AG20443 (cell line): ENCODE data around the gene CDH8.
"Not testable (repeated sequence)": the region's sequence is repeated elsewhere in the genome, so short reads cannot be mapped to it uniquely, and the experiment has no call there.

Experiments
- DNase-seq: peaks from one replicate; pipeline ENCODE4 v3.0.0; 2012; ENCODE audit warnings: low spot score, mixed read lengths

CDH8 gene

DNA sequence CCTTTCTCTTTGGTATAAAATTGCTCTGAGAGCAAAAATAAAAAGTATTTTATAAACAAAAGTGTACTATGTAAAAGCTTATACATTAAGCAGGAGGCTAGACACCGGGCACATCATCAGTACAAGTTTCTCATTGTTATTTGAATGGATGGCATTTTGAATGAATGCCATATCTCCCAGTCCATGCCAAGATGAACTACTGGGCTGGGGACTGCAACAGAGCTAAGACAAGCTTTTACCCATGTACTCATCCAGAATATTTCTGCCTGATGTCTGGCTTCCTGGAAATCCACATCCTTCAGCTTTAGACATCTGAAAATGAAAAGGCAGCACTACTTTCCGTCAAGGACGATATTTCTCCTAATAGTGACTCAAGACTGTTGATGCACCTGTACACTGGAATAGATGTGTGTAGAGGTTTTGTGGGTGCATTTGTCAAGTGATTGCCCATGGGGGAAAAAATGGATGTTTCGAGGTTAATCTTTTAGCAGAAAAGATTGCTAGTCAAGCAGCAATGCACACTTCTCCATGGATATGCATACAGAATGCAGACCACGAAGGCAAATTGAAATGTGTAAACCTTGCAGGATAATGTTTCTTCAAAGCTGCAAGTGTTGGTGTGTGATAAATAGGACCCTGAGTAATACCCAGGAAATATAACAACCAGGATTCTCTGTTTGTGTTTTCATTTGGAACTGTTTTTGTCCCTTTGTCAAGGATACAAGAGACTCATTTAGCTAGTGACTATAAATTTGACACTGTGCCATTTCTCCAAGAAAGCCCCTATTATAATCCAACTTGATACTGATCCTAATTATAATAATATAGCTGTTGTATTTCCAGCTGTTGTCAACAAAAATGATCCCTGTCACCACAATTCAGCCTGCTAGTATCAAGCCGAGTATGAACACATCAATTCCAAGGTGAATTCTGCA lies 173.8 kb downstream of the CDH8 start:
- no peak for DNase-seq

DNA sequence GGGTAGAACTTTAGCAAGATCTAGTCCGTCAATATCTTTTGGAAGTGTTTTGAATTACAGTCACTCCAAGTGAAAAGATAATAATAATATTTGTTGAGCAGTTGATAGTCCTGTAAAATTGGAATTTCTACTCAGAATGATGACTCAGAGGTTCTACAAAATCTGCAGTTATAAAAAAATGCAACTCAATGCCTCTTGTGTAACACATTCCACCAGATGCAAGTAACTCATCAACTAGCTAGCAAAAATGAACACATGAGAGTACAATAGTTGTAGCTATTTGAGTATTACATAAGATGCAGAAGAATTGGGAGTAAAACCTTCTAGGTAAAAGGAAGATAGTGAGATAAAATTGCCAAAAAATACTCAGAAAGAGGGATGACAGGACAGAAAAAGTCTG lies 177.2 kb downstream of the CDH8 start:
- DNase-seq, result peak; percentile 47

DNA sequence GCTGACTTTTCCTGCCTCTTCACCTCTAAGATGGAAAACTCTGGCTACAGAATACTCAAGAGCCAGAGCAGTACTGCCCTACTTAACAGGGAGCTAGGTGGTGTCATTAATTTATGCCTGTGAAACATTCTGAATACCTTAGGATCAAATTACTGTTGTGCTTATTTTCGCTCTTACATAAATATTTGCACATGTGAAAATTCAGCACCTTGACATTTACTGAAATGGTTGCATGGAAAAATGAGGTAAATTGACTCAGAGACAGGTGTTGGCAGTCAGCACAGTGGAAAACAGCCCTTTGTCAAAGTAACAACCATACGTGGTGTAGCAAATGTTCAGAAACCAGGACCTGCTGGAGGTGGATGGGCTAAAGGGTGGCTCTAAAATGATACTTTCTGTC lies 193.6 kb downstream of the CDH8 start:
- DNase-seq, result no peak

DNA sequence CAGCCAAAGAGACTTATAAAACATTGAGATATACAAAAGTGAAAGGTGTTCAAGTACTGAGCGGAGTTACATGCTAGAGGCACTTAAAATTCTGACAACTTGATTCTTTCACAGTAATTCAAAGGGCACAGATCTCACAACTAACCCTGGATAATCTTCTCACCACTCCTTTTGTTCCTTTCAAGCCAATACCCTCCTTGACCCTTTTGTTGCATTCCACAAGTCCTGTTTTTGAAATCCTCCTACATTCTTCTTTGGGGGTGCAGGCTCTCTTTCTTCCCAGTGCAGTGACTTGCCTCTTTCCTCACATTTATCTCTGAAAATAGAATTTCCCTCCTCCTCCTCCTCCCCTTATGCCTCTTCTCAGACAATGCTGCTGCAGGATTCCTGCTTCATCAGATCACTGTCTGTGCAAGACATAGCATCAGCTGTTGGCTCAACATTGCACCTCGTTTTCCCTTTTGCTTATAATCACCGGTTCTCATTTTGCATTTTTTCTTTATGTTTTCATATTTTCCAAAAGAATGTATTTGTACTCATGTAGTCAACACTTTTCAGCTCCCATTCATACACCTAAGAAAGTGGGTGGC lies 199.3 kb downstream of the CDH8 start:
- peak; percentile 49 for DNase-seq

DNA sequence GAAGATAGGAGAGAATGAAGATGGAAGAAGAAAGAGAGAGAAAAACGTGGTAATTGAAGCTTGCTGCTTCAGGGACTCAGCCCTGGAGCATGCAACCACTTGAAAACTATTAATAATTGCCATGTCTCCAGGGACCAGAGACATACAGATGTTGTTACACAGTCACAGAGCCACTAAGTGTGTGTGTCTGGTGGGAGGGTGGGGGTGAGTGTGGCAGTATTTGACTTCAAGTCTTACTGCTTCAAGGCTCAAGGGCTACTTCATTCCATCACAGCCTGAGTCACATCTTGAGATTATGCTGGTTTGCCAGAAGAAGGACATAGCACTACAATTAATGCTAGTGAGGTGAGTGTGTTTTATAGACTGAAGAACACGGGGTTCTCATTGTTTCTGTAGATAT lies 202.2 kb downstream of the CDH8 start:
- peak; percentile 16 for DNase-seq

DNA sequence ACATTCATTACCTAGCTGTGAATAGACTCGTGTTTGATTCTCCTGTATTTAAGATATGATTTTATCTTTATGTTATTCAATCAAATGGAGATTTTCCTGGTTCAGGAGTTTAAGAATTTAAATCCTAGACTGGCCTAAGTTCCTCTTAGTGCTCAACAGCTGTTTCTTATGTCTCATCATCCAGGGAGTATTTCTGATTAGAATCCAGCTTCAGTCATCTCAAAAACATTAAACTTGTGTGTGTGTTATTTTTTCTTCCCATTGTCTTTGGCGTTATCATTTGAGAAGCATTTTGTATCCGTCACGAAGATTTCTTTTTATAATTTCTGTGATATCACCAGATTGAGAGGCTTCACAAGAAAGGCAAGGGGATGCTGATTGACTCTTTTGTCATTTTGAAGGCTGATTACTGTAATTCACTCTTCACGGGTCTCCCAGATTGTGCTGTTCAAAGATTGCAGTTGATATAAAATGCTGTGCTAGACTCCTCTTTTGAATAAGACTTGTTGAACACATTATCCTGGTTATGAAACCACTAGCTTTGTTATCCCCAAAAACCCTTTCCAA lies 204.8 kb downstream of the CDH8 start:
- no peak for DNase-seq

DNA sequence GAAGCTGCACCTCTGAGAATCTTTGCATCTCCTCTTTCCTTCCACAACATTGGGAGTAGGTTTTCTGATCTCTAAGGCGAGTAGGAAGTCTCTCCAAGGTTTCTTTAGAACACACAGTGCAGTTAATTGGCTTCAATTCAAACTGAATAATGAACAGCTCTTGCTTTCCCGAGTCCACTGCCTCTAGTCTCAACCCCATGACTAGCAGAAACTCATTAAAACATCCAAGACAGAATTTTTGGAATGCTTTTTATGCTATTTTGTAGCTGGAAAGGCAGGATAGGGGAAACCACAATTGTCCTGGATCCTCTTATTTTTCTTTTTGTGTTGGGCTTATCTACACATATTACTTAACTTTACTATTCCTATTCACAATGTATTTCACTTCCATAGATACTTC lies 206.6 kb downstream of the CDH8 start:
- peak; percentile 49 for DNase-seq

DNA sequence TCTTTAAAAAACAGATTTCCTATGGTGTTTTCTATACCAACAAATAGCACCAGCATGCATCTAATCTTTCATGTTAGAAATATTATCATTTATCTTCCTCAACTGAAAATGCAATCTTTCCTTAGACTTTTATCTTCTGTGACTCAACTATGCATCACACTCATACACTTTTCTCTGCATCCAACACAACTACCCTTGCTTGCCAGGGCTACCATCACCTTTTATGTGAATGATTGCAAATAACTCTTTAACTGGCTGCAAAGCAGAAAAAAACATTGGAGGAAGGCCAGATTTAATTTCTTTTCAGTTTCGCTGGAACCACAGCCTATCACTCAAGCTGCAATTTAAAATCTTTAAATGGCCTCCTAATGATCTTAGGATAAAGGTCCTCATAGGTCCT lies 212.9 kb downstream of the CDH8 start:
- no peak for DNase-seq

DNA sequence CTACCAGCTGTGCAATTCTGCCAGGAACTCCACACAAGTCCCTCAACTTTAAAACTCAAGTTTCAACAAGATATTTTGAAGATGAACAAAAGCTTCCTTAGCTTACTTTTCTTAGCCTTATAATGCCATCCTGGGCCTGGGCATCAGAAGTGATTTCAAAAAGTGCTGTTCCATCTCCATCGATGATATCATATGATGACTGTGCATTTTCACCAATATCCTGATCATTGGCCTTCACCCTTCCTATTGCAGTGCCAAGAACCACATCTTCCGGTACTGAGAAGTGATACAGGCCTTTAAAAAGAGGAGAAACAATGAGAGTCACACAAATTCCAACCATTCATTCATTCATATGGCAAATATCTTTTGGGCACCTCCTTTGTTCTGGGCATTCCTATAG lies 215.4 kb downstream of the CDH8 start:
- no peak for DNase-seq

DNA sequence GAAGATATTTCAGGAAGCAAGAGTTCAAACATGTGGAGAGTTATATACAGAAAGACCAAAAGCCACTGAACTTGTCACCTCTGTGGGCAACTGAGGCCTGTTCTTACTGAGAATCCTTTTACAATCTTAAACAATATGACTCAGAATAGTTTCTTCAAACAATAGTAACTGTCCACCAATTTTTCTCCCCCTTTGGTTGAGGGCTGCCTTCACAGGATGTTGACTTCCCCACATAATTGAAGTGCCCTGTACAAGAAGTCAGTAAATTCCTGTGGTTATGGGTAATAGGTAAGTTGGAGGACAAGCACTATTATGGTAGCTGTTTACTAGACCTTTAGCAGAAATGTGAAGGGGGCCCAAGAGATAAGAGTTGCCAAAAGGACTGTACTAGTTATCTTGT lies 215.8 kb downstream of the CDH8 start:
- DNase-seq, result no peak

DNA sequence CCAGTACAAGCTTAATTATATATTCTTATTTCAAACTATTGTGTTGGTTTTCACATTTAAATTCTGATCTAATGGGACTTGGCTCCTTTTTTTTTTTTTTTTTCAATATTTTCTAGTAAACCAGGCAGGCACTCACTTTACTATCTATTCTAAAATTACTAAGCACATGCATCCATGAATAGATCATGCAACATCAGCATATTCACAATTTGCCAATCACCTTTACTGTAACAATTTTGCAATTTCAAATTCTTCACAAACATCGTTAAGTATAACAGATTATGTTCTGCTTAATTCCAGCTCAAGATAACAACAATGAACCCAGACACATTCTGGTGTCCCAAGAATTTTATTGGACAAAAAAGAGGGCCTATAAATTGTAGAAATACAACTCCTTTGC lies 217.4 kb downstream of the CDH8 start:
- DNase-seq, result no peak

DNA sequence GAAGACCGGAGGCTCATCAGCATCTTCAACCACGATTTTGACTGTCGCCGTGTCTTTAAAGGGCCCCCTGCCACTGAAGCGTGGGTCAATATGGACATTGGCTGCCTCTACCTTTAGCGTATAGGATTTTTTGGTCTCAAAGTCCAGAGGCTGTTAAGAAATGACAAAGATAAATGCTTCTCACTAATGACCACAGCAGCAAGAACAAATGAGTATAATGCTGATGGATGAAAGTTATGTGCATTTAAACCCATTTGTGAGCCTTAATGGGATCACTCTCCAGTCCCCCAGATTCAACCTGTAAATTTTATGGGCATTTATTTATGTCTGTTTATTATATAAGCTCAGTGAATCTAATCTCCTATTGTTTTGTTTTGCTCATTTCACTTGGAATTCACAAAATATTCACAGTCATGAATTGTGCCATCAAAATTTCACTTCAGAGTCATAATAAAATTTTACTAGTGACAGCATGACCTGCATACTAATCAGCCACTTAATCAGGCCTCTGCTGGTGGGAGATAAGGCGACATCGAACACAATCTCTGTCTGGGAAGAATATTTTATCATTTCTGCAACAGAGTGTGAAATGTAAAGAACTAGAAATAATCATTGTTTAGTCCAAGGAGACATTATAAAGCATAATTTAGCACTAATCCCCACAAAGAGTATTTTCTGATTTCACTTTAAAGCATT lies 218.5 kb downstream of the CDH8 start:
- DNase-seq, result no peak

DNA sequence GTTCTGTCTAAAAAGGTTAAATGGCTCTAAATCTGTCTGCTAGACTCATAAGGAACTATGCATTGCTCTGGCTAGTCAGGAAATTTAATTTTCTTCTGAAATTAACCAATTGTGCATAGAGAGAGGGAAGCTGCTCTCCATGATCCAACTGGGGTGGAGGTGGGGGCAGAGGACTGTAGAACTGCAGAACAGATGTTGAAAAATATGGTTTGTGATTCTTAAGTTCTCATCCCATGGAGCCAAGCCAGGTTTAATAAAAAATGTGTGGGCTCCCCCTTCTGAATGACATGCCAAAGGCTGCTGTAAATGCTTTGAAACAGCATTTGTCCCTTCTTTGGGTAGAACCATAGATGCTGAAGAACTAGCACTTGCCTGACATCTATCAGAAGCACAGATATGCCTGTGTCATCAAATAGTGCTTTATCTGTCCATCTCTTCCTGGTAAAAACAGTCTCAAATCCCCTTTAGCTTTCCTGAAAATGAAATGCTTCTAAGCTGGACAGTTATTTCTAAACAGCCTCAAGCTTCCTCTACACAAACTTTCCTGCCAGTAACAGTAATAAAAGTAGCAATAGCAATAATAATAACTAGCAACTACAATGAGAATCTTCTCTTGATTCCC lies 221.4 kb downstream of the CDH8 start:
- DNase-seq, result no peak

DNA sequence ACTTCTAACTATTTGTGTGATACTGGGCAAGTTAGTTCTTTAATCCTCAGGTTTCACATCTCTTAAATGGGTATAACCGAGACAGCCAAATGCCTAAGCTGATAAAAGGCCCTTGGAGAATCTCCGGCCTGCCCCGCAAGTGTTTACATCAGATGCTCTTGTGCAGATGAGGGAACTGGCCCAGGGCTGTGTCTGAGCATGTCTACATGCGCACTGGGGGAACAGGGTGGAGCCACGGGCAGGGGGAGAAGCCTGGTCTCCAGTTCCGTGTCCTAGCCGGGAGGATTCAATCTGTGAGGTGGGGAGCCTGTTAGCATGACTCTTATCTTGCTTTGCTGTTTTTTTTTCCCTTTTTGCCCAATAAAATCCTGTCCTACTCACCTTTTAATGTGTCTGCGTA lies 222.9 kb downstream of the CDH8 start:
- no peak for DNase-seq

DNA sequence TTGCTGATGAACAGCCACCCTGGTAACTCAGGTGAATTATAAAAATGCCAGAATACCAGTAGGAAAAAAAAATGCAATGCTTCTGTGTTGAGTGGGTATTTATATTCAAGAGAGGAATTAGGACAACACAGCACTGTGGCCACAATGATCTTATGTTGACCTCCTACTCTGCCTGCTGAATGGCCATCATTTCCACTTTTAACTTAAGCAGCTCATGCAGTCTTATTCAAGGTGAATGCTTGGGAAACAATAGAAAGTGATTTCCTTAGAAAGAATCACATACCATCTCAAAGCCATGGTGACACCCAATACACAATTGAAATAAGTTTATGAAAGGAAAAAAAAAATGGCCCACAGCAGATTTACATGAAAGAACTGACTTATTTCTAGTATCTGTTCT lies 224.0 kb downstream of the CDH8 start:
- DNase-seq, result no peak

DNA sequence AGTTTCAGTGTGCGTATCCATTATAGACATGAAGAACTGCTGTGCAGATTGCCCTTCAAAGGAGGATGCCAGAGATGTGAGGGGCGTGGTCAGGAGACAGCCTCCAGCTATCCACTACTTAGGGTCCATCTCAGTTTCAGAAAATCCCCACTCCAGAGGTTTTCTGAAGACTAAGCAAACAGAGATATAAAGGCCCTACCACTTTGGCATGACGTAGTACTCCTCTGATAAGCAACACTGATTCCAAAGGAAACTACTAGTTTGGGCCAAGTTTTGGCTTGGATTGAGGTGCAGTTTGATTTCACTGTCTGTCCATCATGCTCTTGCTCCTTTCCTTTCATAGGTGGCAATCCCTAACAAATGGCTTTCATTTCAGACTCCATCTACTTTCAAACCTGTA lies 228.7 kb downstream of the CDH8 start:
- no peak for DNase-seq

DNA sequence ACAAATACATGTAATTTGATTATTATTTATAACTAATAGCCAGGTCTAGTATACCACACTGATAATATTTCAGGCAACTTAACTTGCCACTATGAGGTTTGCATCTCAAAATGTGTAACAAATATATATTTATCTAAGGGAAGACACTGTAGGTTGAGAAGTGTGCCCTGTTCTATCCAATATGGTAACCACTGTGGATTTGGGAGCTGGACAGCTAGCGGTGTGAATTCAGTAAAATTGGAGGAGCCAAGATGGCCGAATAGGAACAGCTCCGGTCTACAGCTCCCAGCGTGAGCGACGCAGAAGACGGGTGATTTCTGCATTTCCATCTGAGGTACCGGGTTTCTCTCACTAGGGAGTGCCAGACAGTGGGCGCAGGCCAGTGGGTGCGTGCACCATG lies 235.0 kb downstream of the CDH8 start:
- DNase-seq, result not testable (repeated sequence)

DNA sequence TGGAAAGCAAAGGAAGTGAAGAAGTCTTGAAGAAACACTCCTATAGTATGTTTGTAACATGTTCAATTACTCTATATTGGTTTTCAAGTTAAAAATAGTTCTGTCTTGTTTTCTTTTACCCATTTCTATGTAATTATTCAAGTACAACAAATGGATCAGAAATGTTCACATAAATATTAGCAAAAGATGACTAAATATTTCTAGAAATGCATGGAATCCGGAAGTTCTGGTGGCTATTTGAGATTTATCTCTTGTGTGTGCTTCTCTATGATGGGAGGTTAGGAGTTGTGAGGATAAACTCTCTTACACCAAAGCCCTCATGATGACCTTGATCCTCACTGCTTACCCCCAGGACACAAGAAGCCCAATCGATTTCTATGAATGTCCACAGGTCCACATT lies 237.5 kb downstream of the CDH8 start:
- DNase-seq, result no peak

DNA sequence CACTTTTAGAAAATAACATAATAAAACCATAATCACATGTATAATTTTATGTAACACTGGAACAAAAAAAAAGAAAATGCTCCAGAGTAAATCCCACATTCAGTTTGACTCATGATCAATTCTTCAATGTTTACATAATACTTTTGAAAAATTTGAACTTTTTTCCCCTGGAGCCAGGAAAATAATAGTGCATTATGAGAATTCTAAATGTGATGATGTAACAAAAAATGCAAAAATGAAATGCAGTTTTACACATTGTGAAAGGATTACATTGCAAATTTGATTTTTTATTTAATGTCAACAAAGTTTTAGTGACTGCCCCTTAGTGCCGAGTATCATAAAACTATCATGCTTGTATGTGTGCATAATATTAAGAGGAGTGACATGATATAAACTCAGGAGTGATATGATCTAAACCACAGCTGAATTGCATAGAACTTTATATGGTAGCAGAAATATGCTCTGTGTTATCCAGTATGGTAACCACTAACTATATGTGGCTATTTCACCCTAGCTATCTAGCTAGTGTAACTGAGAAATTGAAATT lies 238.2 kb downstream of the CDH8 start:
- DNase-seq, result no peak

DNA sequence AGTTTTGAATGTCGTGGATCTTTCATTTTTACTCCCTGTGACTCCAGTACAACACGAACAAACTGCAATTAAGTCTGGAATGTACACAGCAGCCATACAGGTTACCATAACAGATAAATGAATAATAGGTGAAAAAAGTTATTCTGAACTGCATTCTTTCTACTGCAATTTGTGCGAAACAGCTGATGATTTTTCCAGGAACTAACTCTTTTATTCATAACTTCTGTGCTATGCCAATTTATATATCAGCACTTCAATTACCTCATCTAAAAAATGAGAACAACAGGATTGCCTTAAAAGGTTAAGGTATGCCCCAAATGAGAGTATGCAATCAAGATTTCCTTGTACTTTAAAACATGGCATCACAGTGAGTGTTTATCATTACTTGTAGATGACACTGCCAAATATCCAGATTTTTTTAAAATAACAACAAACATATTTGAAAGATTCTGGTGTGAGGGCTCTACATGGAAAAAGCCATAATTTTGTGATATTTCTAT lies 238.9 kb downstream of the CDH8 start:
- no peak for DNase-seq

DNA sequence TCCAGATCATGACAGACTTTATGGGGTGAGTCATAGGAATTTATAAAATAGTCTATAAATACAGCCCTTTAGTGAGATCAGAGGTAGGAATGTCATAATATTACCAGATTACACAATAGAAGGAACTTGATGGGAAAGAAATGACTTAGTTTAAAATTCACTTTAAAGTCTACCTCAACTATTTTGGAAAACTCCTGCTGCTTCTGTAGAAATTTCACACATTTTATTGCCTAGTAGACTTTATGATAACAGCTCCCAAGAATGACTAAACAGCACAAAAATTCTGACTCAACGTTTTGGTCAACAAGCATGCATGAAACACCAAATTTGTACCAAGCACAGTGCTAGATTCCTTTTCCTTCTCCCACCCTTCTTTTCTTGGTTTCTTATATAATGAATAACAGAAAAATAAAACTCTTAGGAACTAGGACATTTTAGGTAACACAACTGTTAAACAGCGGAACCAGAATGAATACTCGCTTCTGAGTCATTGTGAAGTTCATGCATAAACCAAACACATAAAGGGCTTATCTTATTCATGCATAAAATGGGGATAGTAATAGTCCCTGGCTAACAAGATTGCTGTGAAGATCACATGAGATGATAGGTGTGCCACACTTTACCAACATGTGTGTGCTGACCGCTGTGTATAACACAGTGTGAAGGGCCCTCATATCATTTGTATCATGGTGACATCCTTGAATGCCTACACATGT lies 243.9 kb downstream of the CDH8 start:
- peak; percentile 52 for DNase-seq
